ENCODE data around the gene TFF1. TPM values are rescaled to one million over a fixed set of nuclear protein-coding genes. Genes with fewer than 3 reads are reported as not detected.

The TFF1 gene
- total RNA-seq, 4 donors from 2014 or later, result not detected

DNA sequence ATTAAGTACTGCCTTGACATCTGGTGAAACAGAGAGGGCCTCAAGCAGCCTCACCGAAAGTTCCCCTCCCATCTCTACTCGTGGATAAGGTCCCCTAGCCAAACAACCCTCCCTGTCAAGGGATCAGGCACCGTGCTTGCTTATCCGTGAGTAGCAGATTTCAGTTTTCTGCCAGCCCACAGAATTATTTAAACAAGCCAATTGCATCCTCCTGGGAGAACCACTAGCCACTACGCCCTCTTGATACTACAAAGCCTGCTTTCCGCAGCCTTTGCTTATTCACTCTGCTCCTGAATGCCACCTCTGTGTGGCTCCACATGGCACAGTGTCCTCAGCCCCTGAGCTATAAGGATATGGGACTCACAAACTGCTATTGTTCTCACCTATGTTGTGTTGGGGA is 9.7 kb downstream of the TFF1 start:
- TF ChIP-seq, protein P1, sequence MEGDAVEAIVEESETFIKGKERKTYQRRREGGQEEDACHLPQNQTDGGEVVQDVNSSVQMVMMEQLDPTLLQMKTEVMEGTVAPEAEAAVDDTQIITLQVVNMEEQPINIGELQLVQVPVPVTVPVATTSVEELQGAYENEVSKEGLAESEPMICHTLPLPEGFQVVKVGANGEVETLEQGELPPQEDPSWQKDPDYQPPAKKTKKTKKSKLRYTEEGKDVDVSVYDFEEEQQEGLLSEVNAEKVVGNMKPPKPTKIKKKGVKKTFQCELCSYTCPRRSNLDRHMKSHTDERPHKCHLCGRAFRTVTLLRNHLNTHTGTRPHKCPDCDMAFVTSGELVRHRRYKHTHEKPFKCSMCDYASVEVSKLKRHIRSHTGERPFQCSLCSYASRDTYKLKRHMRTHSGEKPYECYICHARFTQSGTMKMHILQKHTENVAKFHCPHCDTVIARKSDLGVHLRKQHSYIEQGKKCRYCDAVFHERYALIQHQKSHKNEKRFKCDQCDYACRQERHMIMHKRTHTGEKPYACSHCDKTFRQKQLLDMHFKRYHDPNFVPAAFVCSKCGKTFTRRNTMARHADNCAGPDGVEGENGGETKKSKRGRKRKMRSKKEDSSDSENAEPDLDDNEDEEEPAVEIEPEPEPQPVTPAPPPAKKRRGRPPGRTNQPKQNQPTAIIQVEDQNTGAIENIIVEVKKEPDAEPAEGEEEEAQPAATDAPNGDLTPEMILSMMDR (IDR thresholded peaks at IDR 0.05), result no peak
- ATAC-seq (ENCODE audit: low FRiP score) (no peak), DNase-seq (ENCODE audit: low spot score) (no peak)

DNA sequence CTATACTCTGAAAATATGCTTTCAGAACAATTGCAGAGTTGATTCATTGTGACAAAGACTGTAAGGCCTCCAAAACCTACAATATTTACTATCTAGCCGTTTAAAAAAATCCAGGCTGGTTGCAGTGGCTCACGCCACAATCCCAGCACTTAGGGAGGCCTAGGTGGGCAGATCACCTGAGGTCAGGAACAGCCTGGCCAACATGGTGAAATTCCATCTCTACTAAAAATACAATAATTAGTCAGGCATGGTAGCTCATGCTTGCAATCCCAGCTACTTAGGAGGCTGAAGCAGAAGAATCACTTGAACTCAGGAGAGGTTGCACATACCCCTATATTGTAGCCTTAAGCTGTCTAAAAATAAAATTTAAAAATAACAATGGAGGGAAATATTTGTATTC is 10.3 kb downstream of the TFF1 start:
- no peak for ATAC-seq (ENCODE audit: low FRiP score)
- TF ChIP-seq, protein P1 (IDR thresholded peaks at IDR 0.05), result no peak
- DNase-seq (ENCODE audit: low spot score), result no peak

DNA sequence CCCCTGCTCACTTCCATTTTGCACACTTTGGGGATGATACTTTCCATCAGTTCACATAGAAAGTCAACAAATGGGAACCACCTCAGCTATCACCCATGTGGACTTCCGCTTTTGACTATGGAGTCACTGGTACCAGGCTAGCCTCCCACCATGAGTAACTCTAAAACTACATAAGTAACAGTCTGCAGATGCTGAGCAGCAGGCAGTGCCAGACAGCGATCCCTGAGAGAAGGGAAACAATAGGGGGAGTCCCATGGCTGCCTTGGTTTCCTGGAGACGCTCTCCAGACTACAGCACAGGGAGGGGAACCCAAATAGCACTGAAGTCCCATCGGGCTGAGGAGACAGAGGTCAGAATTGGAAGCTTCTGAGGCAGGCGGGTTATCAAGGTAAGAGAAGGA is 12.7 kb downstream of the TFF1 start:
- no peak for DNase-seq (ENCODE audit: low spot score)
- TF ChIP-seq, protein P1 (IDR thresholded peaks at IDR 0.05), result no peak
- no peak for ATAC-seq (ENCODE audit: low FRiP score)

DNA sequence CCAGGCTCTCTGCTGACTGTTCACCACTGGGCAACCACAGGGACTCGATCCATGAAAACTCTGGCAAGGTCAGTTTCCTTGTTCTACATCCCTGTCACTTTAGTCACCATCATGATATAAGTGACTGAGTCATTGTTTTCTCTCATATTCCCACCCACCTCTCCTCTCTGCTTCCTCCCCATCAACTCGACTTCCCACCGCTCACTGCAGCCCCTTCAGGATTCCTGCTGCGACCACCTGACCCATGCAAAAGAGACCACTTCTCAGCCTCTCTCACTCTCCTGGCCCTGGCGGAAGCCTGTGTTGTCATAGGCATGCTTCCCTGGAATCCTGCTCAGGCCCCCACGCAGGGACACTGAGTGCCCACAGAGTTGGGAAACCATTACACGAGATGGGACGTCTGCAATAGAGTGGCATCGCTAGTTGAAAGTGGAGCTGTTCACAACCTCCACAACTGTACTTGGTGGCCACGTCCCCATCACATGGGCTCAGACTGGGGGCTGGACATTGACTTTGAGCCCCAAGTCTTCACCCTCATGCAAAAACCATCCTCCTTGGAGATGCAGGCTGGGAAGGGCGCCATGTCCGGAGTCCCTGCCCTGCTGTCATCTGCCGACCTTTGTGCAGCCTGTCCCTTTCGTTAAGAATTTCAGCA is 13.8 kb downstream of the TFF1 start:
- ATAC-seq (ENCODE audit: low FRiP score) (no peak), DNase-seq (ENCODE audit: low spot score) (no peak)
- TF ChIP-seq, protein P1 (IDR thresholded peaks at IDR 0.05), result no peak

DNA sequence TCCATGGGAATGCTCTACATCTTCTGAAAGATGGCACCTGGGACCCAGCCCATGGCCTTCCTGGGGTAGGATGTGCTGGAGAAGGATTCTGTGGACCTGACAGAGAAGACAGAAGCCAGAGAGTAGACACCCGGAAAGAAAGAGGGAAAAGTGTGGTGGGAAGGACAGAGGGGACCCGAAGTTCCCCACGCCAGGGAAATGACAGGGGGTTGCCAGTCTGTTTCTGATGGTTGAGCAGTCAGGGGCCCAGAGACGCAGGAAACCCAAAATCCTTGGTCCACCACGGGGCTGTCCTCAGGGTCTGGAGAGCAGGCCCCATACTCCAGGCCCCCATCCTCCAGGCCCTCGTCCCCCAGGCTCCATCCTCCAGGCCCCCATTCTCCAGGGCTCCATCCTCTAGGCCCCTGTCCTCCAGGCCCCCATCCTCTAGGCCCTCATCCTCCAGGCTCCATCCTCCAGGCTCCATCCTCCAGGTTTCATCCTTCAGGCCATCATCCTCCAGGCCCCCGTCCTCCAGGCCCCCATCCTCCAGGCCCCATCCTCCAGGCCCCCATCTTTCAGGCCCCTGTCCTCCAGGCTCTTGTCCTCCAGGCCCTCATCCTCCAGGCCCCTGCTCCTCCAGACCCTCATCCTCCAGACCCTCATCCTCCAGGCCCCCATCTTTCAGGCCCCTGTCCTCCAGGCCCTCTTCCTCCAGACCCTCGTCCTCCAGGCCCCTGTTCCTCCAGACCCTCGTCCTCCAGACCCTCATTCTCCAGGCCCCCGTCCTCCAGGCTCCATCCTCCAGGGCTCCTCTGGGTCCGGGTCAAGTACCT is 14.5 kb downstream of the TFF1 start:
- TF ChIP-seq, protein P1 (IDR thresholded peaks at IDR 0.05), result no peak
- no peak for DNase-seq (ENCODE audit: low spot score)
- ATAC-seq (ENCODE audit: low FRiP score), result no peak

DNA sequence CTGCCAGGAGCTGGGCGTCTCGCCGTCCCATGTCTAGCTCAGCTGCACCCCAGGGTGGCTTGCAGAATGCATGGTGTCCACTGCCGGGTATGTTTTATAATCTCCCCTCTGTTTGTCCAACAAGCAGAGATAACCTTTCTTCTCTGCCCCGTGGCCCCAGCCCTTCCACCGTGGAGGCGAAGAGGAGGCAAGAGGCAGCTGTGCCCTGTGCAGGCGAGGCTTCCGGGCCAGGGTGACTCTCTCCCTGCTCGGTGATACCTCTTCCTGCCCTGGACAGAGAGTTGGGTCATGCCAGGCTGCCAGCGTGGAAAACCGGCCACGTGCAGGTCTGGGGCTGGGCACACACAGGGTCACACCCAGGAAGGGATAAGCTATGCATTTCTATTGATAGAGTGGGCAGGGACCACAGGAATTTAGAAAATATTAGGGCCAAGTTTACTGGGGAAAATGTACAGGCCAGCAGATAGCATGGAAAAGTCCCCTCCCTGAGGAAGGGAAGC is 15.4 kb downstream of the TFF1 start, which contains the start of gene TFF2:
Gene TFF2 (minus strand): TSS at position 68 of the 500 bp plus-strand sequence. CDS start 37 bp downstream, at position 31.
- no peak for ATAC-seq (ENCODE audit: low FRiP score)

More for the DNA sequence above, 15.4 kb downstream of the TFF1 start, which contains the start of gene TFF2:
- TF ChIP-seq, protein P1 (IDR thresholded peaks at IDR 0.05), result no peak
- no peak for DNase-seq (ENCODE audit: low spot score)
